GM12878 (cell line): ENCODE results near the gene OR12D1. TPM values are rescaled to one million over a fixed set of nuclear protein-coding genes. Genes with fewer than 3 reads are reported as not detected.

ENCODE experiments used
- ASH2L ChIP-seq: fragments of 300-600, 200-600 bp; sonication (generic); IDR thresholded peaks from 2 replicates; pipeline ENCODE4 v1.6.1; 2017; ENCODE audit warnings: low read depth, mild to moderate bottlenecking, borderline replicate concordance
- BCLAF1 ChIP-seq: fragments of 450-650 bp; IDR thresholded peaks from 2 replicates; pipeline ENCODE4 v1.6.1; 2017; ENCODE audit warnings: antibody characterized with exemption, mild to moderate bottlenecking, moderate library complexity
- CBFB ChIP-seq: IDR thresholded peaks from 2 replicates; pipeline ENCODE4 v1.6.1; 2016; ENCODE audit warnings: antibody characterized with exemption, low read depth
- EZH2 ChIP-seq: IDR thresholded peaks from 2 replicates; pipeline ENCODE4 v1.6.1; 2012; ENCODE audit warnings: low read depth, mild to moderate bottlenecking, control low read depth, inconsistent platforms, low read length, borderline replicate concordance; ENCODE audit not compliant: control insufficient read depth
- IKZF1 ChIP-seq: fragments of 450-650 bp; conservative IDR thresholded peaks from 2 replicates; pipeline ENCODE4 v1.6.1; 2017; ENCODE audit warnings: antibody characterized with exemption, mild to moderate bottlenecking
- JUND ChIP-seq: IDR thresholded peaks from 2 replicates; pipeline ENCODE4 v1.6.1; 2012; ENCODE audit warnings: low read depth, mild to moderate bottlenecking, low read length, improper control_type of control experiment, moderate library complexity
- KLF5 ChIP-seq: fragments of 450-650 bp; IDR thresholded peaks from 2 replicates; pipeline ENCODE4 v1.6.1; 2014; ENCODE audit warnings: mild to moderate bottlenecking; ENCODE audit not compliant: partially characterized antibody
- NFYB ChIP-seq: IDR thresholded peaks from 2 replicates; pipeline ENCODE4 v1.6.1; 2011; ENCODE audit warnings: low read depth, mild to moderate bottlenecking, low read length, improper control_type of control experiment, moderate library complexity; ENCODE audit not compliant: insufficient read depth
- PAX5 ChIP-seq: IDR thresholded peaks from 2 replicates; pipeline ENCODE4 v1.6.1; 2011; ENCODE audit warnings: low read depth, low read length, borderline replicate concordance
- RFX5 ChIP-seq: IDR thresholded peaks from 2 replicates; pipeline ENCODE4 v1.6.1; 2011; ENCODE audit warnings: low read depth, low read length, improper control_type of control experiment
- SPI1 ChIP-seq: IDR thresholded peaks from 2 replicates; pipeline ENCODE4 v1.6.1; 2011; ENCODE audit warnings: low read depth, mild to moderate bottlenecking, low read length, moderate library complexity, borderline replicate concordance; ENCODE audit not compliant: insufficient read depth
- YY1 ChIP-seq: IDR thresholded peaks from 2 replicates; pipeline ENCODE4 v1.6.1; 2011; ENCODE audit warnings: low read depth, mild to moderate bottlenecking, low read length
- polyA plus RNA-seq, 11 experiments: library from polyadenylated mRNA; depleted of rRNA in 4 of 11; unstranded in 6 of 11; stranded (reverse) in 5 of 11; fragments of >200 nt; fragmentation: Nextera tagmentation in 4 of 11; fragmentation: Illumina TruSeq in 1 of 11; extraction: Ambion mirVana in 4 of 11; extraction: Trizol in 1 of 11; gene quantifications; 1 replicate in 1 of 11; 2 replicates in 10 of 11; pipeline versions ENCODE4 v1.2.1 to v1.2.3, GENCODE V29; 2011 to 2016; ENCODE audit warnings: inconsistent platforms in 2 of 11, missing spikeins in 2 of 11, low read depth in 1 of 11
- total RNA-seq, 4 experiments: library from RNA; depleted of rRNA in 3 of 4; stranded (reverse); fragments of >200 nt in 3 of 4; fragmentation: Illumina TruSeq in 1 of 4; extraction: Trizol in 1 of 4; gene quantifications; 2 replicates each; pipeline versions ENCODE4 v1.2.1 to v1.2.3, GENCODE V29; 2013 to 2021
- TF ChIP-seq, protein P1 (sequence below): fragments of 450-650 bp; conservative IDR thresholded peaks from 2 replicates; pipeline ENCODE4 v1.6.1; 2017; ENCODE audit warnings: mild to moderate bottlenecking, moderate library complexity
- TF ChIP-seq, protein P2 (sequence below): fragments of 450-650 bp; IDR thresholded peaks from 2 replicates; pipeline ENCODE4 v1.6.1; 2017; ENCODE audit warnings: low read depth, mild to moderate bottlenecking, moderate library complexity

Gene OR12D1
- total and polyA plus RNA-seq, 10 of the 15 experiments (the other 5 are each of a cell fraction or from before 2014, with no cell fraction given), result not detected

DNA sequence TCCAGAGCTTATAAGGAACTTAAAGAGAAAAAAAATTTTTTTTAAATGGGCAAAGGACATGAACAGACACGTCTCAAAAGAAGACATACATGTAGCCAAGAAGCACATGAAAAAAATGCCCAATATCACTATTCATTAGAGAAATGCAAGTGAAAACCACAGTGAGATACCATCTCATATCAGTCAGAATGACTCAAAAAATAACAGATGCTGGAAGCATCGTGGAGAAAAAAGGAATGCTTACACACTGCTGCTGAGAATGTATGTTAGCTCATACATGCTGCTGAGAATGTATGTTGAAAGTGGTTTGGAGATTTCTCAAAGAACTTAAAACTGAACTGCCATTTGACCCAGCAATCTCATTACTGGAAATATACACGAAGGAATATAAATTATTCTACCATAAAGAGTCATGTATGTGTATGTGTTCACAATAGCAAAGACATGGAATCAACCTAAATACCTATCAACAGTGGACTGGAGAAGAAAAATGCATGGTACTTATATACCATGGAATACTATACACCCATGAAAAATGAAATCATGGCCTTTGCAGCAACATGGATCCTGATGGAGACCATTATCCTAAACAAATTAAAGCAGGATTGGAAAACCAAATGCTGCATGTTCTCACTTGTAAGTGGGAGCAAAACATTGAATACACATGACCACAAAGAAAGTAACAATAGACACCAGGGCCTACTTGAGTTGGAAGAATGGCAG is 36.9 kb downstream of the OR12D1 start (continued):
- TF ChIP-seq BCLAF1, result no peak
- no peak for TF ChIP-seq CBFB
- TF ChIP-seq, protein P1, sequence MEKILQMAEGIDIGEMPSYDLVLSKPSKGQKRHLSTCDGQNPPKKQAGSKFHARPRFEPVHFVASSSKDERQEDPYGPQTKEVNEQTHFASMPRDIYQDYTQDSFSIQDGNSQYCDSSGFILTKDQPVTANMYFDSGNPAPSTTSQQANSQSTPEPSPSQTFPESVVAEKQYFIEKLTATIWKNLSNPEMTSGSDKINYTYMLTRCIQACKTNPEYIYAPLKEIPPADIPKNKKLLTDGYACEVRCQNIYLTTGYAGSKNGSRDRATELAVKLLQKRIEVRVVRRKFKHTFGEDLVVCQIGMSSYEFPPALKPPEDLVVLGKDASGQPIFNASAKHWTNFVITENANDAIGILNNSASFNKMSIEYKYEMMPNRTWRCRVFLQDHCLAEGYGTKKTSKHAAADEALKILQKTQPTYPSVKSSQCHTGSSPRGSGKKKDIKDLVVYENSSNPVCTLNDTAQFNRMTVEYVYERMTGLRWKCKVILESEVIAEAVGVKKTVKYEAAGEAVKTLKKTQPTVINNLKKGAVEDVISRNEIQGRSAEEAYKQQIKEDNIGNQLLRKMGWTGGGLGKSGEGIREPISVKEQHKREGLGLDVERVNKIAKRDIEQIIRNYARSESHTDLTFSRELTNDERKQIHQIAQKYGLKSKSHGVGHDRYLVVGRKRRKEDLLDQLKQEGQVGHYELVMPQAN, result no peak
- no peak for TF ChIP-seq SPI1
- TF ChIP-seq, protein P2, sequence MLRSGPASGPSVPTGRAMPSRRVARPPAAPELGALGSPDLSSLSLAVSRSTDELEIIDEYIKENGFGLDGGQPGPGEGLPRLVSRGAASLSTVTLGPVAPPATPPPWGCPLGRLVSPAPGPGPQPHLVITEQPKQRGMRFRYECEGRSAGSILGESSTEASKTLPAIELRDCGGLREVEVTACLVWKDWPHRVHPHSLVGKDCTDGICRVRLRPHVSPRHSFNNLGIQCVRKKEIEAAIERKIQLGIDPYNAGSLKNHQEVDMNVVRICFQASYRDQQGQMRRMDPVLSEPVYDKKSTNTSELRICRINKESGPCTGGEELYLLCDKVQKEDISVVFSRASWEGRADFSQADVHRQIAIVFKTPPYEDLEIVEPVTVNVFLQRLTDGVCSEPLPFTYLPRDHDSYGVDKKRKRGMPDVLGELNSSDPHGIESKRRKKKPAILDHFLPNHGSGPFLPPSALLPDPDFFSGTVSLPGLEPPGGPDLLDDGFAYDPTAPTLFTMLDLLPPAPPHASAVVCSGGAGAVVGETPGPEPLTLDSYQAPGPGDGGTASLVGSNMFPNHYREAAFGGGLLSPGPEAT, result no peak
- TF ChIP-seq PAX5, result no peak
- TF ChIP-seq RFX5, result no peak
- TF ChIP-seq YY1, result no peak
- TF ChIP-seq EZH2, result no peak
- no peak for TF ChIP-seq ASH2L
- TF ChIP-seq NFYB, result no peak
- no peak for TF ChIP-seq KLF5
- no peak for TF ChIP-seq JUND
- no peak for TF ChIP-seq IKZF1
